Measurements from ENCODE around the gene PLCL2.

- TF ChIP-seq POLR2AphosphoS5 (IDR thresholded peaks at IDR 0.05; ENCODE audit: low read depth, low read length), result no peak
- no peak for TF ChIP-seq TAF1 (IDR thresholded peaks at IDR 0.05; ENCODE audit: low read depth, low read length)
- no peak for TF ChIP-seq POLR2A (IDR thresholded peaks at IDR 0.05; ENCODE audit: low read depth, low read length)
Observed at GRCh38 chr3:16995601-16996000, 110.8 kb downstream of the PLCL2 start.
